H1 (cell line): ENCODE measurements around the gene ALS2CL. TPM values are rescaled to one million over a fixed set of nuclear protein-coding genes. Genes with fewer than 3 reads are reported as not detected.

Source experiments
- CHD1 ChIP-seq: IDR thresholded peaks from 2 replicates; pipeline ENCODE4 v1.6.1; 2012; ENCODE audit warnings: low read depth, low read length, improper control_type of control experiment
- HDAC6 ChIP-seq: IDR thresholded peaks from one replicate; pipeline ENCODE4 v1.7.1; 2012; ENCODE audit warnings: low read depth, mild to moderate bottlenecking, inconsistent platforms, low read length, moderate library complexity
- RBBP5 ChIP-seq: IDR thresholded peaks from 2 replicates; pipeline ENCODE4 v1.7.1; 2012; ENCODE audit warnings: low read depth, mild to moderate bottlenecking, inconsistent platforms, low read length, moderate library complexity, borderline replicate concordance
- SIN3A ChIP-seq, 2 experiments: IDR thresholded peaks in 1 of 2; conservative IDR thresholded peaks in 1 of 2; 2 replicates each; pipeline ENCODE4 v1.6.1; 2011 to 2012; ENCODE audit warnings: low read length in 2 of 2, improper control_type of control experiment in 1 of 2, low read depth in 1 of 2, mild to moderate bottlenecking in 1 of 2
- SP2 ChIP-seq: IDR thresholded peaks from 2 replicates; pipeline ENCODE4 v1.6.1; 2012; ENCODE audit warnings: mild to moderate bottlenecking, low read length, inconsistent platforms
- TBP ChIP-seq: IDR thresholded peaks from 2 replicates; pipeline ENCODE4 v1.6.1; 2011; ENCODE audit warnings: low read depth, low read length, improper control_type of control experiment
- TEAD4 ChIP-seq: IDR thresholded peaks from 2 replicates; pipeline ENCODE4 v1.6.1; 2012; ENCODE audit warnings: low read depth, low read length, inconsistent platforms, mixed read lengths
- polyA plus RNA-seq, 7 experiments: library from polyadenylated mRNA; depleted of rRNA in 3 of 7; stranded (reverse) in 5 of 7; unstranded in 2 of 7; fragments of >200 nt in 5 of 7; fragments of 200-250 nt in 2 of 7; gene quantifications; 1 replicate in 5 of 7; 2 replicates in 1 of 7; 4 replicates in 1 of 7; pipeline versions ENCODE4 v1.2.1 to v1.2.3, GENCODE V29; 2011 to 2013; ENCODE audit warnings: missing spikeins in 2 of 7, mixed read lengths in 2 of 7
- total RNA-seq: library from RNA; stranded (reverse); fragmentation: NEBNext Ultra II Directional; extraction: Animal tissue kit (Norgen Biotek cat#: 25700); gene quantifications from 2 replicates; pipeline ENCODE4 v1.2.1, GENCODE V29; 2021

The ALS2CL gene
- total and polyA plus RNA-seq, 2 of the 8 experiments (the other 6 are each of a cell fraction or from before 2014, with no cell fraction given) = 4.8 to 5.4 TPM

GRCh38 chr3:46715507-46716175 is 22.2 kb upstream of the ALS2CL start (continued):
- TF ChIP-seq RBBP5 (no peak), SIN3A (conservative IDR thresholded peaks at IDR 0.05 in 1 of 2, IDR thresholded peaks at IDR 0.05 in 1 of 2; ENCODE audit: low read depth in 1 of 2, low read length in 2 of 2) (no peak), SP2 (no peak), CHD1 (no peak), TBP (no peak), TEAD4 (no peak), HDAC6 (no peak)
